ENCODE data around the gene KCND3.

DNA sequence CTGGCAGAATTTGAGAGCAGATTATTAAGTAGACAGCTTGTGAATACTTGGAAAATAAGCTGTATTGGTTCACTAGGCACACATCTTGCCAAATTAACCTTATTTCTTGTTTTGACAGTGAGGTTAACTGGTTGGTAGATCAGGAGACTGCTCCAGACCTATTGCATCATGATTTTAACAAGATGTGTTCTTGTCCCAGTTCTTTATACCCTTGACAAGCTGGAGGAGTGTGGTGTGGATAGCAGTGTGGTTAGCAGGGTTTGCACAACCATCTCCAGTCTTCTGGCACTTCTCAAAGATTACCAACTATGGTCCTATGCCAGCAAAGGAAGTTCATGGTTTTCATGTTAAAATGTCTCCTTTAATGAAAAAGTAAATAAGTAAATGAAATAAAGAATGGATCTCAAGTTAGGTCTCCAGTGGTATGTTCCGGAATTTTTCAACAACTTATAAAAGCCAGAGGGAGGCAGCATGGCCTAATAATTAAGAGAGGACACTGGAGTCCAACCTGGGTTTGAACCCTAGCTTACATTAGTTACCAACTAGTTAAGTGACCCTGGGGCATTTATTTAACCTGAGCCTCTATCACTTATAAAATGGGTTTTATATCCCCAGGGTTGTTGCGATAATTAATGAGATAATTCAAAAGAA is 199.7 kb downstream of the KCND3 start:
- no peak for TF ChIP-seq ISL1 (CRISPR knock-in tag; IDR thresholded peaks at IDR 0.05)
- TF ChIP-seq, protein P1, sequence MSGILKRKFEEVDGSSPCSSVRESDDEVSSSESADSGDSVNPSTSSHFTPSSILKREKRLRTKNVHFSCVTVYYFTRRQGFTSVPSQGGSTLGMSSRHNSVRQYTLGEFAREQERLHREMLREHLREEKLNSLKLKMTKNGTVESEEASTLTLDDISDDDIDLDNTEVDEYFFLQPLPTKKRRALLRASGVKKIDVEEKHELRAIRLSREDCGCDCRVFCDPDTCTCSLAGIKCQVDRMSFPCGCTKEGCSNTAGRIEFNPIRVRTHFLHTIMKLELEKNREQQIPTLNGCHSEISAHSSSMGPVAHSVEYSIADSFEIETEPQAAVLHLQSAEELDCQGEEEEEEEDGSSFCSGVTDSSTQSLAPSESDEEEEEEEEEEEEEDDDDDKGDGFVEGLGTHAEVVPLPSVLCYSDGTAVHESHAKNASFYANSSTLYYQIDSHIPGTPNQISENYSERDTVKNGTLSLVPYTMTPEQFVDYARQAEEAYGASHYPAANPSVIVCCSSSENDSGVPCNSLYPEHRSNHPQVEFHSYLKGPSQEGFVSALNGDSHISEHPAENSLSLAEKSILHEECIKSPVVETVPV (CRISPR knock-in tag; IDR thresholded peaks at IDR 0.05), result no peak
- no peak for TF ChIP-seq ZNF70 (CRISPR knock-in tag; IDR thresholded peaks at IDR 0.05)
- TF ChIP-seq, protein P2, sequence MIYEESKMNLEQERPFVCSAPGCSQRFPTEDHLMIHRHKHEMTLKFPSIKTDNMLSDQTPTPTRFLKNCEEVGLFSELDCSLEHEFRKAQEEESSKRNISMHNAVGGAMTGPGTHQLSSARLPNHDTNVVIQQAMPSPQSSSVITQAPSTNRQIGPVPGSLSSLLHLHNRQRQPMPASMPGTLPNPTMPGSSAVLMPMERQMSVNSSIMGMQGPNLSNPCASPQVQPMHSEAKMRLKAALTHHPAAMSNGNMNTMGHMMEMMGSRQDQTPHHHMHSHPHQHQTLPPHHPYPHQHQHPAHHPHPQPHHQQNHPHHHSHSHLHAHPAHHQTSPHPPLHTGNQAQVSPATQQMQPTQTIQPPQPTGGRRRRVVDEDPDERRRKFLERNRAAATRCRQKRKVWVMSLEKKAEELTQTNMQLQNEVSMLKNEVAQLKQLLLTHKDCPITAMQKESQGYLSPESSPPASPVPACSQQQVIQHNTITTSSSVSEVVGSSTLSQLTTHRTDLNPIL (CRISPR knock-in tag; IDR thresholded peaks at IDR 0.05; ENCODE audit: low read depth), result no peak
- TF ChIP-seq BACH2 (CRISPR knock-in tag; IDR thresholded peaks at IDR 0.05; ENCODE audit: borderline replicate concordance), result no peak
- TF ChIP-seq ZC3H10 (CRISPR knock-in tag; IDR thresholded peaks at IDR 0.05), result no peak
- no peak for TF ChIP-seq CSDC2 (CRISPR knock-in tag; IDR thresholded peaks at IDR 0.05)
- TF ChIP-seq, protein P3, sequence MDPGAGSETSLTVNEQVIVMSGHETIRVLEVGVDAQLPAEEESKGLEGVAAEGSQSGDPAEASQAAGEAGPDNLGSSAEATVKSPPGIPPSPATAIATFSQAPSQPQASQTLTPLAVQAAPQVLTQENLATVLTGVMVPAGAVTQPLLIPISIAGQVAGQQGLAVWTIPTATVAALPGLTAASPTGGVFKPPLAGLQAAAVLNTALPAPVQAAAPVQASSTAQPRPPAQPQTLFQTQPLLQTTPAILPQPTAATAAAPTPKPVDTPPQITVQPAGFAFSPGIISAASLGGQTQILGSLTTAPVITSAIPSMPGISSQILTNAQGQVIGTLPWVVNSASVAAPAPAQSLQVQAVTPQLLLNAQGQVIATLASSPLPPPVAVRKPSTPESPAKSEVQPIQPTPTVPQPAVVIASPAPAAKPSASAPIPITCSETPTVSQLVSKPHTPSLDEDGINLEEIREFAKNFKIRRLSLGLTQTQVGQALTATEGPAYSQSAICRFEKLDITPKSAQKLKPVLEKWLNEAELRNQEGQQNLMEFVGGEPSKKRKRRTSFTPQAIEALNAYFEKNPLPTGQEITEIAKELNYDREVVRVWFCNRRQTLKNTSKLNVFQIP (CRISPR knock-in tag; IDR thresholded peaks at IDR 0.05; ENCODE audit: borderline replicate concordance, low read depth), result no peak

Data from SK-N-SH treated with all-trans-retinoic acid at 6 μM for 48 hours (cell line).